HepG2 (cell line): ENCODE measurements around the gene RHOBTB3. TPM values are rescaled to one million over a fixed set of nuclear protein-coding genes. Genes with fewer than 3 reads are reported as not detected.

ENCODE experiments used
- ATAC-seq: fragments of 200-7000 bp; cut with Tn5 transposase; 3 replicates; pipeline ENCODE4 v1.9.1; 2020; ENCODE audit warnings: mild to moderate bottlenecking, moderate library complexity
- BruUV-seq: library from RNA; stranded (reverse); fragments of 400-500 nt; replicated peaks from 2 replicates; lab custom pipeline; 2021; lab: Mats Ljungman, UMichigan
- CTCF ChIA-PET: fragments of 300-600 bp; formaldehyde crosslinking; extraction: SDS; loops from one replicate; lab custom pipeline; 2021; ENCODE audit warnings: low total read pairs, inconsistent platforms, low intra/inter-chr PET ratio; lab: Yijun Ruan, JAX
- POLR2A ChIA-PET: fragments of 350-600 bp; sonication (Branson Sonifier 250); formaldehyde crosslinking; loops from one replicate; lab custom pipeline; 2020; ENCODE audit warnings: antibody characterized with exemption, inconsistent platforms; lab: Yijun Ruan, JAX
- DNase-seq: peaks from one replicate; pipeline ENCODE4 v3.0.0-alpha.2; 2015; ENCODE audit warnings: low spot score
- FAIRE-seq: peaks from 3 replicates; lab custom pipeline; 2011; peaks lifted over from hg19 to GRCh38; lab: Jason Lieb, UNC
- H2AFZ ChIP-seq: one replicate; pipeline ENCODE4 v1.6.1; 2011; ENCODE audit warnings: low read length, inconsistent platforms
- H3K27ac ChIP-seq: fragments of 300-600 bp; 3 replicates; pipeline ENCODE4 v1.8.0; 2011; ENCODE audit warnings: mixed run types, mild to moderate bottlenecking, mixed read lengths, low read length, inconsistent platforms; ENCODE audit not compliant: insufficient read depth; ENCODE audit errors: extremely low read length
- H3K27me3 ChIP-seq, 2 experiments: fragments of 200-600 bp in 1 of 2; 2 replicates in 1 of 2; 3 replicates in 1 of 2; pipeline versions ENCODE4 v1.6.0 to v1.8.0; 2011; ENCODE audit warnings: low read length in 2 of 2, mild to moderate bottlenecking in 2 of 2, moderate library complexity in 2 of 2, inconsistent platforms in 1 of 2; ENCODE audit not compliant: insufficient read depth in 2 of 2, control insufficient read depth in 1 of 2
- H3K36me3 ChIP-seq, 2 experiments: fragments of 200-600 bp in 1 of 2; replicated peaks in 1 of 2; 2 replicates in 1 of 2; 3 replicates in 1 of 2; pipeline versions ENCODE4 v1.5.1 to v1.8.0; 2011; ENCODE audit warnings: low read length in 2 of 2, inconsistent platforms in 1 of 2; ENCODE audit not compliant: insufficient read depth in 2 of 2, control insufficient read depth in 1 of 2
- H3K4me1 ChIP-seq: 2 replicates; pipeline ENCODE4 v1.5.1; 2012; ENCODE audit warnings: low read length, inconsistent platforms; ENCODE audit not compliant: insufficient read depth
- H3K4me2 ChIP-seq: 2 replicates; pipeline ENCODE4 v1.6.0; 2011; ENCODE audit warnings: low read depth, low read length, inconsistent platforms
- H3K4me3 ChIP-seq, 3 experiments: fragments of 200-600 bp in 1 of 3; sonication (generic), shearing (Covaris generic) in 1 of 3; replicated peaks in 1 of 3; 2 replicates each; pipeline ENCODE4 v1.5.1; 2011 to 2016; ENCODE audit warnings: low read length in 3 of 3, inconsistent platforms in 2 of 3, low read depth in 2 of 3, mild to moderate bottlenecking in 2 of 3, control low read depth in 1 of 3, mixed read lengths in 1 of 3; ENCODE audit not compliant: insufficient read depth in 1 of 3
- H3K79me2 ChIP-seq: one replicate; pipeline ENCODE4 v1.6.1; 2011; ENCODE audit warnings: low read length, inconsistent platforms; ENCODE audit not compliant: insufficient read depth
- H3K9ac ChIP-seq: 2 replicates; pipeline ENCODE4 v1.6.0; 2011; ENCODE audit warnings: mild to moderate bottlenecking, low read depth, low read length, inconsistent platforms; ENCODE audit not compliant: insufficient read depth
- H3K9me3 ChIP-seq: 2 replicates; pipeline ENCODE4 v1.5.1; 2012; ENCODE audit warnings: mild to moderate bottlenecking, low read length
- H4K20me1 ChIP-seq: 2 replicates; pipeline ENCODE4 v1.6.0; 2011; ENCODE audit warnings: inconsistent platforms, mild to moderate bottlenecking, low read length, moderate library complexity; ENCODE audit not compliant: insufficient read depth
- CEBPB ChIP-seq: IDR thresholded peaks from 2 replicates; pipeline ENCODE4 v1.6.1; 2011; ENCODE audit warnings: low read depth, low read length, improper control_type of control experiment, borderline replicate concordance
- EP300 ChIP-seq, 3 experiments: sonication (generic) in 1 of 3; formaldehyde crosslinking in 1 of 3; IDR thresholded peaks; 2 replicates each; pipeline versions ENCODE4 v1.5.1 to v1.6.1; 2011 to 2020; ENCODE audit warnings: low read depth in 2 of 3, low read length in 2 of 3, borderline replicate concordance in 1 of 3, improper control_type of control experiment in 1 of 3, mild to moderate bottlenecking in 1 of 3, missing genetic modification reagents in 1 of 3, moderate library complexity in 1 of 3
- GABPB1 ChIP-seq: IDR thresholded peaks from 2 replicates; pipeline ENCODE4 v1.6.1; 2016; ENCODE audit warnings: mild to moderate bottlenecking, missing genetic modification reagents, moderate library complexity, missing compliant biosample characterization
- GATAD2A ChIP-seq: IDR thresholded peaks from 2 replicates; pipeline ENCODE4 v1.6.1; 2016
- HMGA1 ChIP-seq: sonication (generic); formaldehyde crosslinking; conservative IDR thresholded peaks from 2 replicates; pipeline ENCODE4 v1.4.0; 2020; ENCODE audit warnings: missing genetic modification reagents
- NFE2L2 ChIP-seq: fragments of 150-350 bp; IDR thresholded peaks from 2 replicates; pipeline ENCODE4 v1.6.1; 2014; ENCODE audit warnings: low read length
- NFKB2 ChIP-seq: sonication (generic); formaldehyde crosslinking; IDR thresholded peaks from 2 replicates; pipeline ENCODE4 v1.4.0; 2020; ENCODE audit warnings: missing genetic modification reagents, borderline replicate concordance
- TBX3 ChIP-seq: fragments of 450-650 bp; IDR thresholded peaks from 2 replicates; pipeline ENCODE4 v1.6.1; 2017; ENCODE audit warnings: antibody characterized with exemption, mild to moderate bottlenecking, inconsistent platforms, borderline replicate concordance
- TGIF2 ChIP-seq: IDR thresholded peaks from 2 replicates; pipeline ENCODE4 v1.6.1; 2016; ENCODE audit warnings: control low read depth, missing compliant biosample characterization
- ZFX ChIP-seq: sonication (generic); formaldehyde crosslinking; IDR thresholded peaks from 2 replicates; pipeline ENCODE4 v1.4.0; 2020; ENCODE audit warnings: mild to moderate bottlenecking, low read depth, missing genetic modification reagents, moderate library complexity
- ZNF598 ChIP-seq: sonication (generic); formaldehyde crosslinking; IDR thresholded peaks from 2 replicates; pipeline ENCODE4 v1.5.1; 2020; ENCODE audit warnings: mild to moderate bottlenecking, missing genetic modification reagents, borderline replicate concordance
- ZNF772 ChIP-seq: sonication (generic); formaldehyde crosslinking; IDR thresholded peaks from 2 replicates; pipeline ENCODE4 v1.5.0; 2020; ENCODE audit warnings: mild to moderate bottlenecking, missing genetic modification reagents
- ZNF879 ChIP-seq: sonication (generic); formaldehyde crosslinking; IDR thresholded peaks from 2 replicates; pipeline ENCODE4 v1.8.1; 2023; ENCODE audit warnings: missing genetic modification reagents
- ZSCAN31 ChIP-seq: sonication (generic); formaldehyde crosslinking; IDR thresholded peaks from 2 replicates; pipeline ENCODE4 v1.5.0; 2020; ENCODE audit warnings: low read depth, mild to moderate bottlenecking, missing genetic modification reagents
- ZSCAN5A ChIP-seq: sonication (generic); formaldehyde crosslinking; IDR thresholded peaks from 2 replicates; pipeline ENCODE4 v1.8.0; 2022; ENCODE audit warnings: mild to moderate bottlenecking, missing genetic modification reagents, borderline replicate concordance
- whole genome bisulfite sequencing: methylation state at CpG from one replicate; pipeline ENCODE4 v1.1.6; 2017; ENCODE audit warnings: low lambda C conversion rate; 5-methylcytosine and 5-hydroxymethylcytosine counted together
- in situ Hi-C: cut with HindIII; loops from 2 replicates; pipeline ENCODE4 v1.10.0; 2017; ENCODE audit warnings: low pct_unique_long_range_greater_than_20kb; ENCODE audit not compliant: extremely low pct_ligation_motif_present
- intact Hi-C: fragments of 100-400 bp; cut with micrococcal nuclease; formaldehyde crosslinking; loops from one replicate; pipeline ENCODE4 v1.10.0; 2022; ENCODE audit not compliant: unreplicated experiment
- polyA plus RNA-seq, 8 experiments: library from polyadenylated mRNA; depleted of rRNA in 3 of 8; stranded (reverse) in 7 of 8; unstranded in 1 of 8; fragments of >200 nt; fragmentation: Illumina TruSeq in 4 of 8; extraction: Trizol in 4 of 8; gene quantifications; 2 replicates each; pipeline versions ENCODE4 v1.2.1 to v1.2.3, GENCODE V29; 2011 to 2016; ENCODE audit warnings: low read depth in 4 of 8, missing spikeins in 1 of 8, mixed read lengths in 1 of 8; ENCODE audit not compliant: insufficient read depth in 1 of 8
- total RNA-seq, 5 experiments: library from RNA; depleted of rRNA; stranded (reverse); fragments of >200 nt; fragmentation: Illumina TruSeq; extraction: Trizol; gene quantifications; 2 replicates each; pipeline ENCODE4 v1.2.3, GENCODE V29; 2016; ENCODE audit warnings: low read depth in 1 of 5
- TF ChIP-seq, protein P1 (sequence below): IDR thresholded peaks from 2 replicates; pipeline ENCODE4 v1.6.1; 2018; ENCODE audit warnings: missing genetic modification reagents, mild to moderate bottlenecking, missing compliant biosample characterization

Gene RHOBTB3
- total and polyA plus RNA-seq, 2 of the 13 experiments (the other 11 are each of a cell fraction or from before 2014, with no cell fraction given), result 31.6 to 35.4 TPM

GRCh38 chr5:95841914-95842812 is 111.0 kb downstream of the RHOBTB3 start (continued):
- TF ChIP-seq NFE2L2 (peak; percentile 52; the same call in 1 of the 2 replicates), CEBPB (peak; percentile 82), GATAD2A (peak; percentile 13; the same call in 1 of the 2 replicates)

DNA sequence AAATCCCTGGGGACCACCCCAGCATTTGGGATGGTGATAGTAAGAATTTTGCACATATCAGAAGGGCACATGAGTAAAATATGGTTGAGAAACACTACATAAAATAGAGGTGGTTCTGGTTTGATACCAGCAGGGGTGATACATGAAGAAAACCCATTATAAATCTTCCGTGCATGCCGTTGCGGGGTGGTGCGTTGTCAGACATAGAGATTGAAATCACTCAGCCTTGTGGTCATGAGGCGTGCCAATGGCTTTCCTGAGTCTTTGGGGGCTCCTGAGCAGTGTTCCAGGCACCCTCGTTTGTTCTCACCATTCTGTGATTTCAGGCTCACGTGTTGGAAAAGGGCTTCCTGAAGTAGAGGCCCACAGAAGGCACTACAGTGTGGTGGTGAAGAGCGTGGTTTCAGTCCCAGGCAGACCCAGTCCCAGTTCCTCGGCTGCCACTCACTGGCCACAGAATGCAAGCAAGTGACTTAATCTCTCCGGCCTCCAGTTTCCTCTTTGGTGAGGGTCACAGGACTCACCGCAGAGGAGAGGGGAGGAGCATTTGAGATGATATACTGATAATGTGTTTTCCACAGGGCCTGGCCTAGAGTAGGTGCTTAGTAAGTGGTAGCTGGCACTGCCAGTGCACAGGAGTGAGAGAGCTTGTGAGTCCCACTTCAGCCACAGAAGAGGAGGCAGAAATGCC is 111.9 kb downstream of the RHOBTB3 start:
- Histone ChIP-seq H3K4me1 (peaks cover 67% of the 10 kb centered on the region), H4K20me1 (no peaks in the 10 kb centered on the region), H2AFZ (no peak overlapping the region), H3K4me3 (no peak overlapping the region), H3K27me3 (no peaks in the 10 kb centered on the region), H3K36me3 (no peaks in the 10 kb centered on the region), H3K9me3 (no peaks in the 10 kb centered on the region), H3K9ac (no peak overlapping the region), H3K27ac (no peak overlapping the region), H3K79me2 (no peaks in the 10 kb centered on the region), H3K4me2 (peak overlapping the region; percentile 34)
- POLR2A ChIA-PET, result interaction anchor here (0.7 to 2.3 kb wide), 7 partner anchors 8 to 72 kb away, joined by 3 to 23 read pairs (median 3); partner anchors contain the start of gene GLRX
- intact Hi-C loops, result loop anchor here (1.0 to 10.0 kb wide), 5 partner anchors 20 to 878 kb away; partner anchors contain the start of genes ARSK, GLRX and SKIC3
- no TSS peak for BruUV-seq
- in situ Hi-C loops, result loop anchor here (5.0 to 25.0 kb wide), 3 partner anchors 201 to 556 kb away; partner anchors contain the start of genes ARSK, MCTP1 and SKIC3
- DNase-seq (peak; percentile 88), ATAC-seq (peak; percentile 92), FAIRE-seq (peak; percentile 88)
- 53% methylated on average over 8 of the region's 11 CpGs for WGBS
- CTCF ChIA-PET, result interaction anchor here (1.5 to 1.8 kb wide), 2 partner anchors 8 to 62 kb away, joined by 8 to 11 read pairs; no protein-coding TSS in a partner anchor
- TF ChIP-seq NFKB2 (CRISPR knock-in tag) (0 out of 2 replicates have a peak, but pooled peaks have one; percentile 42), GABPB1 (peak; percentile 19; the same call in 1 of the 2 replicates), HMGA1 (CRISPR knock-in tag) (no peak), ZNF598 (no peak), TGIF2 (peak; percentile 36; the same call in 1 of the 2 replicates), TBX3 (peak; percentile 58; the same call in 1 of the 2 replicates), ZSCAN5A (CRISPR knock-in tag) (peak; percentile 78; the same call in 1 of the 2 replicates), ZNF879 (no peak), EP300 (IDR thresholded peaks at IDR 0.05; ENCODE audit: low read depth in 2 of 2, low read length in 2 of 2) (no peak; a peak in 2 of 4 replicates), EP300 (CRISPR knock-in tag; IDR thresholded peaks at IDR 0.05; ENCODE audit: borderline replicate concordance) (peak; percentile 26; the same call in 1 of the 2 replicates), ZFX (CRISPR knock-in tag) (peak; percentile 61), ZNF772 (CRISPR knock-in tag) (0 out of 2 replicates have a peak, but pooled peaks have one; percentile 58), ZSCAN31 (peak; percentile 48; the same call in 1 of the 2 replicates)
- TF ChIP-seq, protein P1, sequence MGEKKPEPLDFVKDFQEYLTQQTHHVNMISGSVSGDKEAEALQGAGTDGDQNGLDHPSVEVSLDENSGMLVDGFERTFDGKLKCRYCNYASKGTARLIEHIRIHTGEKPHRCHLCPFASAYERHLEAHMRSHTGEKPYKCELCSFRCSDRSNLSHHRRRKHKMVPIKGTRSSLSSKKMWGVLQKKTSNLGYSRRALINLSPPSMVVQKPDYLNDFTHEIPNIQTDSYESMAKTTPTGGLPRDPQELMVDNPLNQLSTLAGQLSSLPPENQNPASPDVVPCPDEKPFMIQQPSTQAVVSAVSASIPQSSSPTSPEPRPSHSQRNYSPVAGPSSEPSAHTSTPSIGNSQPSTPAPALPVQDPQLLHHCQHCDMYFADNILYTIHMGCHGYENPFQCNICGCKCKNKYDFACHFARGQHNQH (CRISPR knock-in tag), result 0 out of 2 replicates have a peak, but pooled peaks have one; percentile 37
